Umbilical cord (tissue), 2 donors: ENCODE results near the gene WWOX. TPM values are rescaled to one million over a fixed set of nuclear protein-coding genes. Genes with fewer than 3 reads are reported as not detected.

ENCODE experiments used
- DNase-seq: peaks from one replicate; pipeline ENCODE4 v3.0.0-alpha.2; 2015; ENCODE audit warnings: low spot score
- total RNA-seq: library from RNA; depleted of rRNA; stranded (reverse); fragments of >200 nt; gene quantifications from one replicate; pipeline ENCODE4 v1.2.3, GENCODE V29; 2014; ENCODE audit warnings: low replicate concordance; ENCODE audit not compliant: insufficient read depth

The WWOX gene
- total RNA-seq, 1 donor from 2014 or later = 54.4 TPM

GRCh38 chr16:78392585-78393195, 293.2 kb downstream of the WWOX start:
- DNase-seq = no peak

- DNase-seq = no peak
These were observed 295.6 kb downstream of the WWOX start for GRCh38 chr16:78395035-78395434.

- DNase-seq = no peak
These were observed 296.6 kb downstream of the WWOX start for GRCh38 chr16:78396046-78396445.

- DNase-seq = no peak
These were observed 297.2 kb downstream of the WWOX start for GRCh38 chr16:78396673-78397072.

GRCh38 chr16:78399384-78399783, 299.9 kb downstream of the WWOX start:
- DNase-seq = no peak

- no peak for DNase-seq
These were observed 303.4 kb downstream of the WWOX start for GRCh38 chr16:78402833-78403232.

GRCh38 chr16:78405040-78405439, 305.6 kb downstream of the WWOX start:
- no peak for DNase-seq

- no peak for DNase-seq
These were observed 306.4 kb downstream of the WWOX start for GRCh38 chr16:78405833-78406232.

GRCh38 chr16:78407191-78407590, 307.7 kb downstream of the WWOX start:
- peak; percentile 32 for DNase-seq

GRCh38 chr16:78413651-78414050, 314.2 kb downstream of the WWOX start:
- DNase-seq = no peak

GRCh38 chr16:78415013-78415412, 315.6 kb downstream of the WWOX start:
- DNase-seq = no peak

- no peak for DNase-seq
These were observed 316.2 kb downstream of the WWOX start for GRCh38 chr16:78415669-78416068.

GRCh38 chr16:78416400-78416799, 316.9 kb downstream of the WWOX start:
- DNase-seq = no peak

- no peak for DNase-seq
These were observed 321.8 kb downstream of the WWOX start for GRCh38 chr16:78421181-78421708.

- DNase-seq = no peak
These were observed 325.8 kb downstream of the WWOX start for GRCh38 chr16:78425281-78425680.

- DNase-seq = peak; percentile 88
These were observed 326.5 kb downstream of the WWOX start for GRCh38 chr16:78425891-78426510.

- no peak for DNase-seq
These were observed 328.7 kb downstream of the WWOX start for GRCh38 chr16:78428193-78428592.

- DNase-seq = no peak
These were observed 330.8 kb downstream of the WWOX start for GRCh38 chr16:78430281-78430680.

- DNase-seq = peak; percentile 62
These were observed 331.7 kb downstream of the WWOX start for GRCh38 chr16:78431004-78431670.

- DNase-seq = no peak
These were observed 332.2 kb downstream of the WWOX start for GRCh38 chr16:78431701-78432100.

GRCh38 chr16:78432451-78432850, 333.0 kb downstream of the WWOX start:
- no peak for DNase-seq

- DNase-seq = no peak
These were observed 333.7 kb downstream of the WWOX start for GRCh38 chr16:78433116-78433515.

GRCh38 chr16:78434401-78434800, 334.9 kb downstream of the WWOX start:
- no peak for DNase-seq
